K562 (cell line): Measurements from ENCODE around the gene B3GALNT1. TPM values are rescaled to one million over a fixed set of nuclear protein-coding genes. Genes with fewer than 3 reads are reported as not detected.

Experiments
- ATAC-seq: fragments of 200-7000 bp; cut with Tn5 transposase; 3 replicates; pipeline ENCODE4 v1.9.1; 2020; ENCODE audit warnings: moderate library complexity
- BruUV-seq: library from RNA; stranded (reverse); fragments of 400-500 nt; replicated peaks from 2 replicates; lab custom pipeline; 2021; lab: Mats Ljungman, UMichigan
- CTCF ChIA-PET: fragments of 300-600 bp; formaldehyde crosslinking; extraction: SDS; loops from one replicate; lab custom pipeline; 2021; ENCODE audit warnings: low intra/inter-chr PET ratio; lab: Yijun Ruan, JAX
- POLR2A ChIA-PET: fragments of 300-600, 350-650 bp; sonication (Branson Sonifier 250); formaldehyde crosslinking; extraction: SDS; loops from one replicate; lab custom pipeline; 2021; ENCODE audit warnings: antibody characterized with exemption, inconsistent platforms; lab: Yijun Ruan, JAX
- DNase-seq, 4 experiments: peaks; one replicate each; pipeline versions ENCODE4 v3.0.0 to v3.0.0-alpha.2; 2011 to 2018; ENCODE audit warnings: low spot score in 3 of 4, mixed read lengths in 3 of 4; ENCODE audit errors: extremely low read depth in 1 of 4
- FAIRE-seq: peaks from 2 replicates; lab custom pipeline; 2011; peaks lifted over from hg19 to GRCh38; lab: Jason Lieb, UNC
- H2AFZ ChIP-seq: 2 replicates; pipeline ENCODE4 v1.6.0; 2011; ENCODE audit warnings: low read depth, low read length, control low read depth, inconsistent platforms
- H3K27ac ChIP-seq: fragments of 200-600 bp; 3 replicates; pipeline ENCODE4 v1.8.0; 2011; ENCODE audit warnings: low read depth, mild to moderate bottlenecking, control low read depth, inconsistent platforms, low read length, moderate library complexity, mixed read lengths; ENCODE audit errors: extremely low read depth
- H3K27me3 ChIP-seq, 2 experiments: fragments of 300-600 bp in 1 of 2; 2 replicates in 1 of 2; 3 replicates in 1 of 2; pipeline versions ENCODE4 v1.6.0 to v1.8.0; 2011; ENCODE audit warnings: inconsistent platforms in 2 of 2, low read length in 2 of 2, mild to moderate bottlenecking in 1 of 2, mixed read lengths in 1 of 2, moderate library complexity in 1 of 2; ENCODE audit not compliant: control insufficient read depth in 2 of 2, insufficient read depth in 2 of 2
- H3K36me3 ChIP-seq: fragments of 300-600 bp; 3 replicates; pipeline ENCODE4 v1.8.0; 2011; ENCODE audit warnings: mild to moderate bottlenecking, low read length, inconsistent platforms; ENCODE audit not compliant: control insufficient read depth, insufficient read depth
- H3K4me1 ChIP-seq, 2 experiments: fragments of 200-600 bp in 1 of 2; replicated peaks in 1 of 2; 2 replicates in 1 of 2; 3 replicates in 1 of 2; pipeline versions ENCODE4 v1.5.1 to v1.8.0; 2011; ENCODE audit warnings: inconsistent platforms in 2 of 2, low read length in 2 of 2, mild to moderate bottlenecking in 1 of 2, mixed read lengths in 1 of 2, moderate library complexity in 1 of 2; ENCODE audit not compliant: control insufficient read depth in 2 of 2, insufficient read depth in 2 of 2
- H3K4me2 ChIP-seq: 2 replicates; pipeline ENCODE4 v1.6.1; 2011; ENCODE audit warnings: low read length, control low read depth, inconsistent platforms, mixed read lengths; ENCODE audit not compliant: insufficient read depth
- H3K4me3 ChIP-seq: fragments of 200-600 bp; sonication (generic), shearing (Covaris generic); 2 replicates; pipeline ENCODE4 v1.5.1; 2016; ENCODE audit warnings: control low read depth, inconsistent platforms
- H3K79me2 ChIP-seq: fragments of 200-600 bp; 3 replicates; pipeline ENCODE4 v1.8.0; 2011; ENCODE audit warnings: low read length, inconsistent platforms; ENCODE audit not compliant: control insufficient read depth, insufficient read depth
- H3K9ac ChIP-seq, 2 experiments: 2 replicates each; pipeline versions ENCODE4 v1.6.0 to v1.6.1; 2011; ENCODE audit warnings: low read depth in 2 of 2, low read length in 2 of 2, control low read depth in 1 of 2, inconsistent platforms in 1 of 2, mild to moderate bottlenecking in 1 of 2, mixed read lengths in 1 of 2; ENCODE audit not compliant: insufficient read depth in 1 of 2
- H3K9me1 ChIP-seq: one replicate; pipeline ENCODE4 v1.6.0; 2011; ENCODE audit warnings: inconsistent platforms, mild to moderate bottlenecking, low read length, moderate library complexity; ENCODE audit not compliant: control insufficient read depth, insufficient read depth
- H3K9me3 ChIP-seq: replicated peaks from 2 replicates; pipeline ENCODE4 v1.5.1; 2011; ENCODE audit warnings: low read depth, low read length, inconsistent platforms; ENCODE audit not compliant: control insufficient read depth, insufficient read depth
- H4K20me1 ChIP-seq: replicated peaks from 2 replicates; pipeline ENCODE4 v1.6.1; 2011; ENCODE audit warnings: low read length, inconsistent platforms, mixed read lengths; ENCODE audit not compliant: control insufficient read depth, insufficient read depth
- CBX2 ChIP-seq: fragments of 200-600 bp; sonication (generic); IDR thresholded peaks from one replicate; pipeline ENCODE4 v1.6.1; 2012; ENCODE audit warnings: mild to moderate bottlenecking, low read length, inconsistent platforms; ENCODE audit not compliant: insufficient read depth, poor library complexity, severe bottlenecking
- CREB1 ChIP-seq, 2 experiments: sonication (generic) in 1 of 2; formaldehyde crosslinking in 1 of 2; IDR thresholded peaks; 2 replicates each; pipeline versions ENCODE4 v1.6.1 to v1.8.0; 2012 to 2022; ENCODE audit warnings: inconsistent platforms in 1 of 2, mild to moderate bottlenecking in 1 of 2, missing genetic modification reagents in 1 of 2, moderate library complexity in 1 of 2
- GTF2A2 ChIP-seq: IDR thresholded peaks from 2 replicates; pipeline ENCODE4 v1.6.1; 2016; ENCODE audit warnings: mild to moderate bottlenecking, missing genetic modification characterization, missing compliant biosample characterization
- GTF2F1 ChIP-seq: IDR thresholded peaks from 2 replicates; pipeline ENCODE4 v1.6.1; 2011; ENCODE audit warnings: low read depth, low read length, improper control_type of control experiment
- NCOR1 ChIP-seq: fragments of 450-650 bp; IDR thresholded peaks from 2 replicates; pipeline ENCODE4 v1.6.1; 2016; ENCODE audit warnings: mild to moderate bottlenecking, moderate library complexity
- NFATC3 ChIP-seq: fragments of 450-650 bp; IDR thresholded peaks from 2 replicates; pipeline ENCODE4 v1.6.1; 2017; ENCODE audit warnings: mild to moderate bottlenecking
- NONO ChIP-seq, 2 experiments: fragments of 200-400 bp in 1 of 2; fragments of 450-650 bp in 1 of 2; formaldehyde crosslinking in 1 of 2; IDR thresholded peaks; 2 replicates each; pipeline ENCODE4 v1.6.1; 2017; ENCODE audit warnings: low read depth in 2 of 2, mild to moderate bottlenecking in 2 of 2, moderate library complexity in 2 of 2, low read length in 1 of 2
- ZNF274 ChIP-seq: IDR thresholded peaks from 2 replicates; pipeline ENCODE4 v1.6.1; 2011; ENCODE audit warnings: low read depth, mild to moderate bottlenecking, low read length, moderate library complexity, borderline replicate concordance
- ZNF766 ChIP-seq: fragments of 200-800 bp; sonication (Bioruptor generic); conservative IDR thresholded peaks from 2 replicates; pipeline ENCODE4 v1.6.1; 2016; ENCODE audit warnings: missing genetic modification characterization, missing compliant biosample characterization
- WGBS: fragments of 100-300 bp; shearing (Covaris generic); methylation state at CpG from one replicate; pipeline ENCODE4 v1.1.6; 2016; ENCODE audit warnings: low coverage, mixed read lengths; ENCODE audit not compliant: insufficient coverage; ENCODE audit errors: missing lambda C conversion rate; 5-methylcytosine and 5-hydroxymethylcytosine counted together
- in situ Hi-C: fragments of 300-500 bp; cut with MboI; formaldehyde crosslinking; loops from 4 replicates; pipeline ENCODE4 v1.15.0; 2018; ENCODE audit warnings: inconsistent platforms, mixed read lengths
- intact Hi-C: fragments of 100-400 bp; cut with micrococcal nuclease; formaldehyde crosslinking; loops from 2 replicates; pipeline ENCODE4 v1.14.2; 2022
- polyA plus RNA-seq, 8 experiments: library from polyadenylated mRNA; depleted of rRNA in 4 of 8; stranded (reverse) in 5 of 8; unstranded in 3 of 8; fragments of >200 nt; fragmentation: Nextera tagmentation in 2 of 8; fragmentation: Illumina TruSeq in 1 of 8; extraction: Ambion mirVana in 2 of 8; extraction: Trizol in 1 of 8; gene quantifications; 2 replicates each; pipeline versions ENCODE4 v1.2.1 to v1.2.3, GENCODE V29; 2011 to 2014; ENCODE audit warnings: inconsistent platforms in 1 of 8, missing spikeins in 1 of 8
- total RNA-seq, 7 experiments: library from RNA; depleted of rRNA in 6 of 7; stranded (reverse); fragments of >200 nt in 6 of 7; fragmentation: Illumina TruSeq in 2 of 7; extraction: Trizol in 2 of 7; gene quantifications; 2 replicates each; pipeline versions ENCODE4 v1.2.1 to v1.2.3, GENCODE V29; 2011 to 2021; ENCODE audit warnings: low replicate concordance in 1 of 7

The B3GALNT1 gene
- total and polyA plus RNA-seq, 9 of the 15 experiments (the other 6 are each of a cell fraction or from before 2014, with no cell fraction given), result 0.53 to 2.0 (median 1.2) TPM

DNA sequence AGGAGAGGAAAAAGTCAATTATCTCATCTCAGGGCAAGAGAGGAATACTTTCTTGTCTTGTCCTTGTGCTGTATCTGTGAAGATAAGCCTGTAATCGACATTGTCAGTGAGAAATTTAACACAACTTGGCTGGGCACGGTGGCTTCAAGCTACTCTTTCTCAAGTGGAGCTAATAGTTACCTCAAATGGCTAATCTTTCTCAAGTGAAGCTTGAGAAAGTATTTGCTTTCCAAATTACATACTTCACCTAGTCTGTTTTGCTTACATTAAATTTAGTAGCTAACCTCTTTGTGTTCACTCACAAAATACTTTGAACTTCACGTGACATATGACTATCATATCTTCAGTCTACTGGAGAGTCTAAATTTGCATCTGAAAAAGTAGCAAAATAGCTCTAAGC, 48.3 kb upstream of the B3GALNT1 start:
- BruUV-seq, result no TSS peak
- no peaks in the 10 kb centered on the region for H3K9me1 ChIP-seq
- POLR2A ChIA-PET, result no interaction called here
- H2AFZ ChIP-seq, result no peak overlapping the region
- no peaks in the 10 kb centered on the region for H4K20me1 ChIP-seq
- no peak overlapping the region for H3K9ac ChIP-seq
- no peak overlapping the region for H3K4me2 ChIP-seq
- no peak overlapping the region for H3K4me3 ChIP-seq
- CTCF ChIA-PET, result no interaction called here
- no peaks in the 10 kb centered on the region for H3K4me1 ChIP-seq
- 0% methylated on average over 3 of the region's 3 CpGs for WGBS
- no peaks in the 10 kb centered on the region for H3K36me3 ChIP-seq
- no peak for ATAC-seq
- H3K27me3 ChIP-seq, result no peaks in the 10 kb centered on the region
- no peaks in the 10 kb centered on the region for H3K9me3 ChIP-seq
- in situ Hi-C loops (no loop called here), intact Hi-C loops (no loop called here)
- TF ChIP-seq ZNF766 (CRISPR knock-in tag) (no peak), CREB1 (IDR thresholded peaks at IDR 0.05) (no peak), CREB1 (CRISPR knock-in tag; IDR thresholded peaks at IDR 0.05) (no peak), NFATC3 (no peak), ZNF274 (no peak), GTF2A2 (tag) (no peak), CBX2 (no peak), NONO (IDR thresholded peaks at IDR 0.05; ENCODE audit: low read depth in 2 of 2, low read length in 1 of 2) (no peak), GTF2F1 (no peak), NCOR1 (no peak)
- FAIRE-seq, result peak; percentile 6
- no peaks in the 10 kb centered on the region for H3K79me2 ChIP-seq
- no peak for DNase-seq
- no peak overlapping the region for H3K27ac ChIP-seq
